Adipose tissue (tissue), 3 donors: ENCODE data around the gene CUL9. TPM values are rescaled to one million over a fixed set of nuclear protein-coding genes. Genes with fewer than 3 reads are reported as not detected.

Experiments used
- H3K27ac ChIP-seq: one replicate; pipeline ENCODE4 v1.5.1; 2013; ENCODE audit warnings: low read depth, low read length
- WGBS, 3 donors: extraction: QIAGEN DNeasy Blood & Tissue Kit; methylation state at CpG; one replicate each; pipeline ENCODE4 v1.1.7; 2013; 5-methylcytosine and 5-hydroxymethylcytosine counted together
- polyA plus RNA-seq, 3 donors: library from polyadenylated mRNA; stranded (reverse); fragments of 200-250 nt; gene quantifications; one replicate each; pipeline ENCODE4 v1.2.3, GENCODE V29; 2013
- donor health status: healthy with polysubstance abuse.
- donor health status: Bipolar disorder and iron deficiency.
- donor health status: healthy.

The CUL9 gene
- polyA plus RNA-seq, 3 donors: 11.0 to 40.8 (median 20.4) TPM

- 92 to 96% (median 95%) methylated on average over 7 of the region's 7 CpGs for WGBS, 3 donors
- H3K27ac ChIP-seq: no peak overlapping the region
These were observed 5.8 kb downstream of the CUL9 start for GRCh38 chr6:43187821-43188220.

GRCh38 chr6:43188426-43188825 is 6.4 kb downstream of the CUL9 start:
- WGBS, 3 donors: 91 to 92% (median 91%) methylated on average over 10 of the region's 10 CpGs
- no peak overlapping the region for H3K27ac ChIP-seq

GRCh38 chr6:43189776-43190304 is 7.8 kb downstream of the CUL9 start:
- no peak overlapping the region for H3K27ac ChIP-seq
- 83 to 89% (median 88%) methylated on average over 6 of the region's 6 CpGs for WGBS, 3 donors

GRCh38 chr6:43192911-43193310 is 10.9 kb downstream of the CUL9 start:
- WGBS, 3 donors: 95 to 96% (median 96%) methylated on average over 9 of the region's 9 CpGs
- H3K27ac ChIP-seq: no peak overlapping the region

DNA sequence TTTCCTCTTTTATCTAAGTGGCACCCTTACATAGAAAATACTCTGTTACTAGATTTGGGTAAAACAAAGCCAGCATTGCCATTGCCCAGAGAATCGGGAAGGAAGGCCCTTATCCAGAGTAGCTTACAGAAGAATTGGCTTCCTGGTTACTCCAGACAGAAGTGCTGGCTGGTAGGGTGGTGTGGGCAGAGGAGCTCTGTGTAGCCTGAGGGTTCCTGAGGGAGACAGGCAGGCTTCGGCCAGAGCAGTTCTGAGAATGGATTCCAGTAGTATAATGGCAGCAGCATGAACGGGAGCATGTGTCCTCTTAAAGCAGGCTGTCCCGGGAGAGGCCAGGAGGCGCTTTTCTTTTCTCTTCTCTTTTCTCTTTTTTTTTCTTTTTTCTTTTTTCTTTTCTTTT is 11.9 kb downstream of the CUL9 start:
- 89 to 93% (median 92%) methylated on average over 5 of the region's 5 CpGs for WGBS, 3 donors
- H3K27ac ChIP-seq: no peak overlapping the region

DNA sequence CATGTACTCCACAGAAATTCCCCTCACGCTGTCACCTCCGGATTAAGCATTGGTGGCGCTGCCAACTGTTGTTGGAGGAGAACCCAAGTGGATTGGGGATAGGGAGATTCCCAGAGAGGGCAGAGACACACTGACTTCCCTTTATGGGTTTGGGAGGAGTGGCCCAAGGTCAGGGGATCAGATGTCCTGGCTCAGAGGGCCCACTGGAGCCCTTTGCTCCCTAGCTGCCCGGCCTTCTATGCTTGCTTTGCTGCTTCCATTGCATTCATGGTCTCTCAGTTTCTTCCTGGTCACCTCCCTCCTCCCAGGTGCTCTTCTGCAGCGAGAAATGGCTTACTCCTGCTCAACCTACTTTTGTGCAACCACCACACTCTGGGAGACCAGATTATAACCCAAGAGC is 14.3 kb downstream of the CUL9 start:
- no peak overlapping the region for H3K27ac ChIP-seq
- WGBS, 3 donors: 89 to 91% (median 90%) methylated on average over 5 of the region's 5 CpGs

GRCh38 chr6:43199912-43200311 is 17.9 kb downstream of the CUL9 start:
- no peak overlapping the region for H3K27ac ChIP-seq
- WGBS, 3 donors: 90 to 93% (median 92%) methylated on average over 6 of the region's 6 CpGs

DNA sequence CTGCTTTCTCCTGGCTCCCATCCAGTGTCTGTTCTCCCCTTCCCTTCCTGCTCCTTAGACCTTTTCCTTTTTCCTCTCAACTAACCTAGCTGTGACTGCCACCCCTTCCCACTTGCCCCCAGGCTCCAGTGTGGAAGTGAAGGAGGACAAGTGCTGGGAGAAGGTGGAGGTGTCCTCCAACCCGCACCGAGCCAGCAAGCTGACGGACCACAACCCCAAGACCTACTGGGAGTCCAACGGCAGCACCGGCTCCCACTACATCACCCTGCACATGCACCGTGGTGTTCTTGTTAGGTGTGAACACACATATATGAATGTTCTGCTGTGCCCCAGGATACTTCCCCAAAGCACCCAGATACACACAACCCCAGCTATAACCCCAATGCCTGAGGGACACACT is 18.5 kb downstream of the CUL9 start:
- no peak overlapping the region for H3K27ac ChIP-seq
- WGBS, 3 donors: 91 to 95% (median 92%) methylated on average over 6 of the region's 6 CpGs

GRCh38 chr6:43202451-43202850 is 20.5 kb downstream of the CUL9 start:
- 88 to 90% (median 89%) methylated on average over 5 of the region's 5 CpGs for WGBS, 3 donors
- H3K27ac ChIP-seq: no peak overlapping the region

DNA sequence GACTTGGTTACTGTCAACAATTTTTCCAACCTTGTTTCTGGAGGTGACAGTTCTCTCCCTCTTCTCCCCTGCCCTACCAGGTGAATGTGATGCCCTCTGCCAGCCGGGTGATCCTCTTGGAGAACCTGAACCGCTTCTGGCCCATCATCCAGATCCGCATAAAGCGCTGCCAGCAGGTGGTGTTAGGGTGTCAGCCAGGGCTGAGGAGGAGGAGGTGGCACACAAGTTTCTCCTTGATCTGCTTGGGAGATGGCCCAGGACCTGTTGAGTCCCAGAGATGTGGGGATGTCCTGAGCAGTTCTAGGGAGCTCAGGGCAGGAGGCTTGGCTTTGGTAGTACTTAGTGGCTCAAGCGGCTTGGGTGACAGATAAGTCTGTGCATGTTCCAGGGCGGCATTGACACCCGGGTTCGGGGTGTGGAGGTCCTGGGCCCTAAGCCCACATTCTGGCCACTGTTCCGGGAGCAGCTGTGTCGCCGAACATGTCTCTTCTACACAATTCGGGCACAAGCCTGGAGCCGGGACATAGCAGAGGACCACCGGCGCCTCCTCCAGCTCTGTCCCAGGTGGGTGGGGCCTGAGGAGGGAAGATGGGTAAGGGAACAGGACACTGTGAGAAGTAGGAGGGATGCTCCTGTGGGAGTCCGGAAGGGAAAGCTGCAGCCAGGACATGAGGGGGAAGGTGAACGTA is 21.2 kb downstream of the CUL9 start:
- no peak overlapping the region for H3K27ac ChIP-seq
- WGBS, 3 donors: 87 to 93% (median 93%) methylated on average over 17 of the region's 17 CpGs

DNA sequence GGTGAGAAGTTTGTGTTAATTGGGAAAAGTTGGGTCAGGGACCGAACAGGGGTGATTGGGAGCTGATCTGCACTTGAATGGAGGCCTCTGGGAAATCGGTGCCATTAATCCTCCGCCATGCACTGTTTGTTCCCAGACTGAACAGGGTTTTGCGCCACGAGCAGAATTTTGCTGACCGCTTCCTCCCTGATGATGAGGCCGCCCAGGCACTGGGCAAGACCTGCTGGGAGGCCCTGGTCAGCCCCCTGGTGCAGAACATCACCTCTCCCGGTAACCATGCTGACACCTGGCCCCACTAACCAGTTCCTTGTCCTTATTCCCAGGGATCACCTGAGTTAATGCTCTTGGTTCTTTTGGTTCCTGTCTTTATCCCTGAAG is 21.7 kb downstream of the CUL9 start:
- no peak overlapping the region for H3K27ac ChIP-seq
- WGBS, 3 donors: 90 to 95% (median 94%) methylated on average over 8 of the region's 8 CpGs

GRCh38 chr6:43204271-43205105 is 22.5 kb downstream of the CUL9 start:
- 95% methylated on average over 23 of the region's 23 CpGs for WGBS, 3 donors

DNA sequence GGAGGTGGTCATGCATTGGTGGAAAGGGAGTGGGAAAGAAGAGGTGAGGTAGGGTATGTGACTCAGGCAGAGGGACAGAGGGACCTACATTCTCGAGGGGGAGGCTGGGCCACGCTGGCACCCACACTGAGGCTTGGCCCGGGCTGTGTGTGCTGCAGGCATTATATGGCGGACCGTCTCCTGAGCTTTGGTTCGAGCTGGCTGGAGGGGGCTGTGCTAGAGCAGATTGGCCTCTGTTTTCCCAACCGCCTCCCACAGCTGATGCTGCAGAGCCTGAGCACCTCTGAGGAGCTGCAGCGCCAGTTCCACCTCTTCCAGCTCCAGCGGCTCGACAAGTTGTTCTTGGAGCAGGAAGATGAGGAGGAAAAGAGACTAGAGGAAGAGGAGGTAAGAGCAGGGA is 23.9 kb downstream of the CUL9 start:
- no peak overlapping the region for H3K27ac ChIP-seq
- WGBS, 3 donors: 94 to 96% (median 96%) methylated on average over 10 of the region's 10 CpGs

More at GRCh38 chr6:43204271-43205105, 22.5 kb downstream of the CUL9 start:
- no peak overlapping the region for H3K27ac ChIP-seq

- WGBS, 3 donors: 93 to 98% (median 94%) methylated on average over 2 of the region's 2 CpGs
These were observed 25.3 kb downstream of the CUL9 start for GRCh38 chr6:43207286-43207685.

DNA sequence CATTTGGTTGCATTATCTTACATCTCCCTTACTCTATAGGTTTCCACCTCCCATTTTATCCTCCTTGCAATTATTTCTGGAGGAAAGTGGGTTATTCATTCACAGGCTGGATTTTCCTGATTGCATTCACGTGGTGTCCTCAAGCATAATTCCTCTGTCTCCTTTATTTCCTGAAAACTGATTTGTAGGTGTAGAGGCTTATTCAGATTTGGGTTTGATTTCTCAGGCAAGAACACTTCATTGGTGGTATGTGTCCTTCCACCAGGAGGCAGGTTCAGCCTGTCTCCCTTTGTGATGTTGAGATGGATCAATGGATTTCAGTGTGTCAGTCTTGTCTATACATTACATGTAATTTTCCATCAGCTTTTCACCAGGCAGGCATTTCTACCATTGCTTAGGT is 30.0 kb downstream of the CUL9 start:
- no peak overlapping the region for H3K27ac ChIP-seq
- 67 to 88% (median 67%) methylated on average over 1 of the region's 1 CpG for WGBS, 3 donors

More at GRCh38 chr6:43207286-43207685, 25.3 kb downstream of the CUL9 start:
- H3K27ac ChIP-seq: no peak overlapping the region

- 88 to 92% (median 90%) methylated on average over 11 of the region's 11 CpGs for WGBS, 3 donors
- no peak overlapping the region for H3K27ac ChIP-seq
These were observed 31.4 kb downstream of the CUL9 start for GRCh38 chr6:43213431-43213830.

GRCh38 chr6:43215066-43215465 is 33.1 kb downstream of the CUL9 start:
- no peak overlapping the region for H3K27ac ChIP-seq
- 95 to 97% (median 97%) methylated on average over 8 of the region's 8 CpGs for WGBS, 3 donors

DNA sequence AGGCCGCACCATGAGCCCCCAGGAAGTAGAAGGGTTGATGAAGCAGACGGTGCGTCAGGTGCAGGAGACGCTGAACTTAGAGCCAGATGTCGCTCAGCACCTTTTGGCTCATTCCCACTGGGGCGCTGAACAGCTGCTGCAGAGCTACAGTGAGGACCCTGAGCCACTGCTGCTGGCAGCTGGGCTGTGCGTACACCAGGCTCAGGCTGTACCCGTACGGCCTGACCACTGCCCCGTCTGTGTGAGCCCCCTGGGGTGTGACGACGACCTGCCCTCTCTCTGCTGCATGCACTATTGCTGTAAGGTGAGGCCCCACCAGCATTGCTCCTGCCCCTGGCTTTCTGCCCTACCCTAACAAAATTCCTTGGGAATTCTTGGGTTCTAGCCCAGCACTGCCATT is 34.2 kb downstream of the CUL9 start:
- H3K27ac ChIP-seq: no peak overlapping the region
- 90 to 93% (median 92%) methylated on average over 12 of the region's 12 CpGs for WGBS, 3 donors

- 82 to 91% (median 87%) methylated on average over 5 of the region's 5 CpGs for WGBS, 3 donors
- no peak overlapping the region for H3K27ac ChIP-seq
These were observed 35.4 kb downstream of the CUL9 start for GRCh38 chr6:43217351-43217750.
